ENCODE data around the gene NHERF1. TPM values are rescaled to one million over a fixed set of nuclear protein-coding genes. Genes with fewer than 3 reads are reported as not detected.
A peak's percentile ranks its signal among the peaks of the same experiment; 100 is the strongest.

NHERF1 gene
- total RNA-seq, 1 experiment from 2014 or later = 218 TPM

GRCh38 chr17:74738051-74738996 lies 10.1 kb upstream of the NHERF1 start:
- Histone ChIP-seq H3K27me3 (replicated peaks; ENCODE audit: control insufficient read depth, insufficient read depth, low read length) (no peaks in the 10 kb centered on the region), H3K9me3 (no peaks in the 10 kb centered on the region), H3K36me3 (ENCODE audit: control insufficient read depth, insufficient read depth, low read length) (no peaks in the 10 kb centered on the region), H3K4me1 (peaks cover 24% of the 10 kb centered on the region), H3K4me3 (ENCODE audit: low read depth, low read length) (peak overlapping the region; percentile 91)
- no peaks in the 10 kb centered on the region for H3K27me3 Mint-ChIP-seq (ENCODE audit: insufficient read depth, unreplicated experiment)
- DNase-seq = peak in 1 of 2 experiments; percentile 51
- intact Hi-C loops (cut with micrococcal nuclease; ENCODE audit: unreplicated experiment) = no loop called here
- no peak overlapping the region for H3K27ac Mint-ChIP-seq (ENCODE audit: unreplicated experiment)
- no peak for TF ChIP-seq CTCF (IDR thresholded peaks at IDR 0.05; ENCODE audit: insufficient read depth in 1 of 2, low read depth in 1 of 2, low read length in 1 of 2, severe bottlenecking in 1 of 2, unreplicated experiment in 1 of 2)
- ChIA-PET POLR2A (interaction anchor here (0.7 to 2.7 kb wide), 2 partner anchors 20 to 81 kb away, joined by 3 to 25 read pairs; no protein-coding TSS in a partner anchor), CTCF (interaction anchor here (0.6 to 4.1 kb wide), 28 partner anchors 8 to 268 kb away, joined by 3 to 366 read pairs (median 7); partner anchors contain the start of genes FDXR, GRIN2C and NAT9)
- H3K36me3 Mint-ChIP-seq (ENCODE audit: insufficient read depth, unreplicated experiment) = peaks cover 6% of the 10 kb centered on the region
- peaks cover 6% of the 10 kb centered on the region for H3K4me1 Mint-ChIP-seq (ENCODE audit: low read depth, unreplicated experiment)
- peak overlapping the region; percentile 76 for H3K4me3 Mint-ChIP-seq (ENCODE audit: unreplicated experiment)
- BruUV-seq (replicated peaks) = no TSS peak
- no peaks in the 10 kb centered on the region for H3K9me3 Mint-ChIP-seq (ENCODE audit: unreplicated experiment)

GRCh38 chr17:74739227-74739831 lies 9.1 kb upstream of the NHERF1 start:
- intact Hi-C loops (cut with micrococcal nuclease; ENCODE audit: unreplicated experiment) = no loop called here
- peaks cover 24% of the 10 kb centered on the region for H3K4me1 ChIP-seq
- peaks cover 6% of the 10 kb centered on the region for H3K36me3 Mint-ChIP-seq (ENCODE audit: insufficient read depth, unreplicated experiment)
- DNase-seq = no peak
- no peaks in the 10 kb centered on the region for H3K36me3 ChIP-seq (ENCODE audit: control insufficient read depth, insufficient read depth, low read length)
- no peak for TF ChIP-seq CTCF (IDR thresholded peaks at IDR 0.05; ENCODE audit: insufficient read depth in 1 of 2, low read depth in 1 of 2, low read length in 1 of 2, severe bottlenecking in 1 of 2, unreplicated experiment in 1 of 2)
- H3K9me3 ChIP-seq = no peaks in the 10 kb centered on the region
- H3K4me3 Mint-ChIP-seq (ENCODE audit: unreplicated experiment) = peak overlapping the region; percentile 76
- no peaks in the 10 kb centered on the region for H3K27me3 ChIP-seq (replicated peaks; ENCODE audit: control insufficient read depth, insufficient read depth, low read length)
- no peak overlapping the region for H3K27ac Mint-ChIP-seq (ENCODE audit: unreplicated experiment)
- POLR2A ChIA-PET = no interaction called here
- peaks cover 13% of the 10 kb centered on the region for H3K4me1 Mint-ChIP-seq (ENCODE audit: low read depth, unreplicated experiment)
- CTCF ChIA-PET = interaction anchor here (3.2 to 4.1 kb wide), 2 partner anchors 82 to 134 kb away, joined by 11 to 366 read pairs; partner anchors contain the start of gene FDXR
- no peak overlapping the region for H3K4me3 ChIP-seq (ENCODE audit: low read depth, low read length)
- H3K9me3 Mint-ChIP-seq (ENCODE audit: unreplicated experiment) = no peaks in the 10 kb centered on the region
- no TSS peak for BruUV-seq (replicated peaks)
- no peaks in the 10 kb centered on the region for H3K27me3 Mint-ChIP-seq (ENCODE audit: insufficient read depth, unreplicated experiment)

- POLR2A ChIA-PET = no interaction called here
- no peaks in the 10 kb centered on the region for H3K9me3 ChIP-seq
- no peak overlapping the region for H3K27ac Mint-ChIP-seq (ENCODE audit: unreplicated experiment)
- BruUV-seq (replicated peaks) = no TSS peak
- CTCF ChIA-PET = no interaction called here
- DNase-seq = no peak
- H3K36me3 Mint-ChIP-seq (ENCODE audit: insufficient read depth, unreplicated experiment) = peaks cover 11% of the 10 kb centered on the region
- H3K4me1 Mint-ChIP-seq (ENCODE audit: low read depth, unreplicated experiment) = peaks cover 13% of the 10 kb centered on the region
- H3K36me3 ChIP-seq (ENCODE audit: control insufficient read depth, insufficient read depth, low read length) = no peaks in the 10 kb centered on the region
- H3K9me3 Mint-ChIP-seq (ENCODE audit: unreplicated experiment) = no peaks in the 10 kb centered on the region
- intact Hi-C loops (cut with micrococcal nuclease; ENCODE audit: unreplicated experiment) = no loop called here
- H3K27me3 ChIP-seq (replicated peaks; ENCODE audit: control insufficient read depth, insufficient read depth, low read length) = no peaks in the 10 kb centered on the region
- H3K27me3 Mint-ChIP-seq (ENCODE audit: insufficient read depth, unreplicated experiment) = no peaks in the 10 kb centered on the region
- no peak overlapping the region for H3K4me3 Mint-ChIP-seq (ENCODE audit: unreplicated experiment)
- peaks cover 31% of the 10 kb centered on the region for H3K4me1 ChIP-seq
- TF ChIP-seq CTCF (IDR thresholded peaks at IDR 0.05; ENCODE audit: insufficient read depth in 1 of 2, low read depth in 1 of 2, low read length in 1 of 2, severe bottlenecking in 1 of 2, unreplicated experiment in 1 of 2) = no peak
- no peak overlapping the region for H3K4me3 ChIP-seq (ENCODE audit: low read depth, low read length)
Measured at GRCh38 chr17:74740173-74740572, 8.3 kb upstream of the NHERF1 start.
